Breast epithelium (tissue), 3 donors: ENCODE data around the gene KDM4B.

Experiments
- CTCF ChIP-seq, 3 donors: fragments of 450-650 bp; IDR thresholded peaks; one replicate each; pipeline ENCODE4 v1.5.1; 2016 to 2017; ENCODE audit warnings: antibody characterized with exemption in 3 of 3, mild to moderate bottlenecking in 3 of 3, moderate library complexity in 3 of 3
- POLR2A ChIP-seq: fragments of 450-650 bp; IDR thresholded peaks from one replicate; pipeline ENCODE4 v1.6.1; 2016; ENCODE audit warnings: antibody characterized with exemption, mild to moderate bottlenecking, moderate library complexity

- TF ChIP-seq POLR2A: no peak
- TF ChIP-seq CTCF (IDR thresholded peaks at IDR 0.05): no peak
Observed at GRCh38 chr19:5101871-5102270, 133.0 kb downstream of the KDM4B start.
